ENCODE results near the gene RPN1. TPM values are rescaled to one million over a fixed set of nuclear protein-coding genes. Genes with fewer than 3 reads are reported as not detected.

Gene RPN1
- total and polyA plus RNA-seq, 10 of the 15 experiments (the other 5 are each of a cell fraction or from before 2014, with no cell fraction given) = 56.1 to 266 (median 157) TPM

- TF ChIP-seq BCL3 (IDR thresholded peaks at IDR 0.05; ENCODE audit: borderline replicate concordance, insufficient read depth, low read depth, low read length, poor library complexity, severe bottlenecking) = peak; percentile 7
- no peak for TF ChIP-seq BCLAF1 (IDR thresholded peaks at IDR 0.05)
- no peak for TF ChIP-seq NR2C2 (IDR thresholded peaks at IDR 0.05; ENCODE audit: borderline replicate concordance, control insufficient read depth, insufficient read length, low read depth)
- TF ChIP-seq ZNF384 (IDR thresholded peaks at IDR 0.05; ENCODE audit: borderline replicate concordance, low read depth, low read length) = no peak
- TF ChIP-seq ATF7 (IDR thresholded peaks at IDR 0.05; ENCODE audit: low read depth) = no peak
- TF ChIP-seq PKNOX1 (IDR thresholded peaks at IDR 0.05) = no peak
- TF ChIP-seq FOXK2 (IDR thresholded peaks at IDR 0.05) = no peak
- no peak for TF ChIP-seq CHD4 (IDR thresholded peaks at IDR 0.05)
- no peak for TF ChIP-seq RBBP5 (conservative IDR thresholded peaks at IDR 0.05)
- no peak for TF ChIP-seq MEF2B (IDR thresholded peaks at IDR 0.05; ENCODE audit: partially characterized antibody, poor library complexity, severe bottlenecking)
- TF ChIP-seq DPF2 (IDR thresholded peaks at IDR 0.05) = 0 out of 2 replicates have a peak, but pooled peaks have one; percentile 26
- TF ChIP-seq NKRF (conservative IDR thresholded peaks at IDR 0.05) = peak; percentile 40; the same call in 1 of the 2 replicates
- TF ChIP-seq TBL1XR1 (IDR thresholded peaks at IDR 0.05; ENCODE audit: low read depth, low read length) = peak; percentile 60; the same call in 1 of the 2 replicates
- TF ChIP-seq HSF1 (IDR thresholded peaks at IDR 0.05; ENCODE audit: low read depth, low read length) = no peak
- no peak for TF ChIP-seq NFYB (IDR thresholded peaks at IDR 0.05; ENCODE audit: insufficient read depth, low read depth, low read length)
- TF ChIP-seq MTA3 (IDR thresholded peaks at IDR 0.05; ENCODE audit: borderline replicate concordance, low read length) = no peak
- no peak for TF ChIP-seq MXI1 (IDR thresholded peaks at IDR 0.05; ENCODE audit: low read depth, low read length)
- no peak for TF ChIP-seq STAT3 (IDR thresholded peaks at IDR 0.05; ENCODE audit: low read depth, low read length)
Measured at GRCh38 chr3:128617557-128618397, 32.8 kb downstream of the RPN1 start (continued).

All from GM12878 (cell line).